PC-9 (cell line): ENCODE results near the gene MYO1G. TPM values are rescaled to one million over a fixed set of nuclear protein-coding genes. Genes with fewer than 3 reads are reported as not detected.

Experiments
- BruUV-seq: library from RNA; stranded (reverse); fragments of 400-500 nt; replicated peaks from 2 replicates; lab custom pipeline; 2021; lab: Mats Ljungman, UMichigan
- CTCF ChIA-PET: fragments of 300-600 bp; sonication (Branson Sonifier 250); formaldehyde crosslinking; loops from one replicate; lab custom pipeline; 2022; ENCODE audit warnings: antibody characterized with exemption; lab: Charles Lee
- POLR2A ChIA-PET: fragments of 300-600 bp; sonication (Branson Sonifier 250); formaldehyde crosslinking; loops from one replicate; lab custom pipeline; 2022; ENCODE audit warnings: antibody characterized with exemption; ENCODE audit not compliant: unreplicated experiment; lab: Charles Lee
- DNase-seq, 2 experiments: peaks; one replicate each; pipeline versions ENCODE4 v3.0.0 to v3.0.0-alpha.2; 2015 to 2022; ENCODE audit warnings: mixed read lengths in 1 of 2
- H2AFZ ChIP-seq: fragments of 200-600 bp; sonication (generic); 2 replicates; pipeline ENCODE4 v1.8.1; 2017; ENCODE audit warnings: antibody characterized with exemption
- H3F3A ChIP-seq: fragments of 200-600 bp; sonication (generic); 2 replicates; pipeline ENCODE4 v1.8.1; 2017; ENCODE audit warnings: antibody characterized with exemption, mild to moderate bottlenecking, low read depth; ENCODE audit not compliant: insufficient read depth
- H3K27ac ChIP-seq: fragments of 200-600 bp; sonication (generic); 2 replicates; pipeline ENCODE4 v1.6.1; 2016; ENCODE audit warnings: mixed run types
- H3K27me3 ChIP-seq: fragments of 200-600 bp; sonication (generic); 2 replicates; pipeline ENCODE4 v1.6.1; 2016; ENCODE audit warnings: low read depth, mixed run types; ENCODE audit not compliant: insufficient read depth
- H3K36me3 ChIP-seq: fragments of 200-600 bp; sonication (generic); 2 replicates; pipeline ENCODE4 v1.6.1; 2016; ENCODE audit warnings: low read depth, mixed run types
- H3K4me1 ChIP-seq: fragments of 200-600 bp; sonication (generic); replicated peaks from 2 replicates; pipeline ENCODE4 v1.6.1; 2016; ENCODE audit warnings: mixed run types; ENCODE audit not compliant: insufficient read depth
- H3K4me2 ChIP-seq: fragments of 200-600 bp; sonication (generic); 2 replicates; pipeline ENCODE4 v1.6.1; 2017; ENCODE audit warnings: mixed run types
- H3K4me3 ChIP-seq: fragments of 200-600 bp; sonication (generic); 2 replicates; pipeline ENCODE4 v1.6.1; 2016; ENCODE audit warnings: mixed run types
- H3K79me2 ChIP-seq: fragments of 200-600 bp; sonication (generic); 2 replicates; pipeline ENCODE4 v1.6.1; 2017; ENCODE audit warnings: low read depth, mixed run types
- H3K9me2 ChIP-seq: fragments of 200-600 bp; sonication (generic); 2 replicates; pipeline ENCODE4 v1.8.1; 2017; ENCODE audit warnings: mild to moderate bottlenecking; ENCODE audit not compliant: insufficient read depth
- H3K9me3 ChIP-seq: fragments of 200-600 bp; sonication (generic); 2 replicates; pipeline ENCODE4 v1.8.1; 2016; ENCODE audit warnings: low read depth; ENCODE audit not compliant: insufficient read depth
- H4K20me1 ChIP-seq: fragments of 200-600 bp; sonication (generic); 2 replicates; pipeline ENCODE4 v1.8.1; 2017; ENCODE audit not compliant: insufficient read depth
- CTCF ChIP-seq: fragments of 200-600 bp; sonication (generic); conservative IDR thresholded peaks from 2 replicates; pipeline ENCODE4 v1.6.1; 2017; ENCODE audit warnings: mixed run types, antibody characterized with exemption, mild to moderate bottlenecking, moderate library complexity
- EZH2 ChIP-seq: fragments of 200-600 bp; sonication (generic); IDR thresholded peaks from 2 replicates; pipeline ENCODE4 v1.8.0; 2017; ENCODE audit warnings: antibody characterized with exemption, low read depth
- intact Hi-C: fragments of 100-400 bp; cut with micrococcal nuclease; formaldehyde crosslinking; loops from one replicate; pipeline ENCODE4 v1.10.0; 2022; ENCODE audit not compliant: unreplicated experiment
- total RNA-seq: library from RNA; stranded (reverse); gene quantifications from 2 replicates; pipeline ENCODE4 v1.2.3, GENCODE V29; 2021

MYO1G gene
- total RNA-seq, 1 experiment from 2014 or later: 0.24 TPM

GRCh38 chr7:44921607-44922350, 57.0 kb downstream of the MYO1G start:
- intact Hi-C loops: loop anchor here (1.0 to 2.0 kb wide), 4 partner anchors 64 to 333 kb away; partner anchors contain the start of gene H2AZ2
- no peak overlapping the region for H3K27ac ChIP-seq
- no TSS peak for BruUV-seq

GRCh38 chr7:44920119-44920518, 58.7 kb downstream of the MYO1G start:
- intact Hi-C loops: no loop called here
- no peak for TF ChIP-seq CTCF
- TF ChIP-seq EZH2: no peak
- POLR2A ChIA-PET: no interaction called here
- no peak overlapping the region for H3K4me3 ChIP-seq
- no peak overlapping the region for H2AFZ ChIP-seq
- H3K4me2 ChIP-seq: no peak overlapping the region
- H3K9me2 ChIP-seq: no peaks in the 10 kb centered on the region
- 0 out of 2 replicates have a peak, but pooled peaks cover 1% of the 10 kb centered on the region for H3F3A ChIP-seq
- H3K27me3 ChIP-seq: no peaks in the 10 kb centered on the region
- H3K27ac ChIP-seq: no peak overlapping the region
- no TSS peak for BruUV-seq
- no peaks in the 10 kb centered on the region for H4K20me1 ChIP-seq
- H3K36me3 ChIP-seq: no peaks in the 10 kb centered on the region
- DNase-seq: no peak
- no peaks in the 10 kb centered on the region for H3K79me2 ChIP-seq
- no peaks in the 10 kb centered on the region; the same call in 1 of the 2 replicates for H3K9me3 ChIP-seq
- CTCF ChIA-PET: interaction anchor here (0.9 kb wide), 1 partner anchor 332 kb away, joined by 3 read pairs; no protein-coding TSS in a partner anchor
- no peaks in the 10 kb centered on the region for H3K4me1 ChIP-seq

More at GRCh38 chr7:44921607-44922350, 57.0 kb downstream of the MYO1G start:
- TF ChIP-seq EZH2 (no peak), CTCF (peak; percentile 99)
- no peak overlapping the region for H3K4me3 ChIP-seq
- DNase-seq: peak; percentile 61 to 82
- no peaks in the 10 kb centered on the region for H3K36me3 ChIP-seq
- no peak overlapping the region for H2AFZ ChIP-seq
- no peaks in the 10 kb centered on the region for H3K9me2 ChIP-seq
- H4K20me1 ChIP-seq: no peaks in the 10 kb centered on the region
- ChIA-PET POLR2A (no interaction called here), CTCF (no interaction called here)
- H3F3A ChIP-seq: no peaks in the 10 kb centered on the region
- no peaks in the 10 kb centered on the region; the same call in 1 of the 2 replicates for H3K9me3 ChIP-seq
- no peak overlapping the region for H3K4me2 ChIP-seq
- no peaks in the 10 kb centered on the region for H3K27me3 ChIP-seq
- H3K4me1 ChIP-seq: no peaks in the 10 kb centered on the region
- H3K79me2 ChIP-seq: no peaks in the 10 kb centered on the region

- Histone ChIP-seq H4K20me1 (no peaks in the 10 kb centered on the region), H3K4me3 (no peak overlapping the region), H3K4me1 (peaks cover 9% of the 10 kb centered on the region), H2AFZ (no peak overlapping the region), H3K27me3 (no peaks in the 10 kb centered on the region), H3K27ac (no peak overlapping the region), H3K36me3 (no peaks in the 10 kb centered on the region), H3K79me2 (no peaks in the 10 kb centered on the region), H3K9me3 (no peaks in the 10 kb centered on the region), H3F3A (peaks cover 7% of the 10 kb centered on the region; the same call in 1 of the 2 replicates), H3K4me2 (no peak overlapping the region), H3K9me2 (no peaks in the 10 kb centered on the region)
- CTCF ChIA-PET: no interaction called here
- POLR2A ChIA-PET: interaction anchor here (0.5 kb wide), 1 partner anchor 175 kb away, joined by 17 read pairs; no protein-coding TSS in a partner anchor
- no peak for TF ChIP-seq EZH2
- no peak for TF ChIP-seq CTCF
- intact Hi-C loops: no loop called here
- BruUV-seq: no TSS peak
- DNase-seq: no peak
Observed at GRCh38 chr7:44918029-44918428, 60.8 kb downstream of the MYO1G start.
